GM18508 (cell line): ENCODE measurements around the gene NCKAP5.
"Not testable (repeated sequence)": the region's sequence is repeated elsewhere in the genome, so short reads cannot be mapped to it uniquely, and the experiment has no call there.

Experiments
- ATAC-seq: cut with Tn5 transposase; IDR thresholded peaks from one replicate; pipeline ENCODE4 v1.9.1; 2021; ENCODE audit warnings: moderate number of reproducible peaks; ENCODE audit not compliant: insufficient read depth, unreplicated experiment

The NCKAP5 gene

DNA sequence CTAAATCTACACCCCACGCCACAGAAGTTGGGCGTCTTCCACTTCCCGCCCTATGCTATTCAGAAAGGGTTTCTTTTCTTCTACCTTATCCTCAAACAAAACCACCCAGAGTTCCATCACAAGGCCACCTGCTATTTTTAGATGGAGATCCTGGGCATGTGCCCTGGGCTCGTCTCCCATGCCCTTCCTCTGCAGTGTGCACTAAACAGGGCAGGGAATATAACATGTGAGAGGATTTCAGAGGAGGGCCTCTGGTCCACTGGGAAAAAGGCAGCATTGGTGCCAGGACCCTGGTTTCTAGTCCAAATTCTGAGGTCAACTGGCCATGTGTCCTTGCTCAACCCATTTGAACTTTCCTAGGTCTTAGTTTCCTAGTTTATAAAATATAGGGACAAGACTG is 320.0 kb downstream of the NCKAP5 start:
- no peak for ATAC-seq

DNA sequence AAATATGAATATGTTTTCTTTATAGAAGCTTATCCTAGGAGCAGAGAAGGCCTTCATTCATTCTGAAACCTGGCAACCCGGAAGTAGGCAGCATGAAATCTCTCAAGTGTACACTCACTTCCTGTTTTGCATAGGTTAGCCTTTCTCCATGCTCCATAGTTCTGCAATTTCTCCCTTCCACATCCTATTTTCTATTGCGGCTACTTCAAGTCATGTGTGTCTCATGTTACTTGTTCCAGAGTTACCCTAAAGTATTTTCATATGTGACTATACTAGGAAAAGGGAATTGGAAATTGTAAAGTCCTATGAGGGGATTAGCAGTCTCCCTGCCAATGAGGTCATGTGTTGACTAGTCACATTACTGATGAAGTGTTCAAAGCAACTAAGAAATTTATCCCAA is 320.6 kb downstream of the NCKAP5 start:
- ATAC-seq, result no peak

DNA sequence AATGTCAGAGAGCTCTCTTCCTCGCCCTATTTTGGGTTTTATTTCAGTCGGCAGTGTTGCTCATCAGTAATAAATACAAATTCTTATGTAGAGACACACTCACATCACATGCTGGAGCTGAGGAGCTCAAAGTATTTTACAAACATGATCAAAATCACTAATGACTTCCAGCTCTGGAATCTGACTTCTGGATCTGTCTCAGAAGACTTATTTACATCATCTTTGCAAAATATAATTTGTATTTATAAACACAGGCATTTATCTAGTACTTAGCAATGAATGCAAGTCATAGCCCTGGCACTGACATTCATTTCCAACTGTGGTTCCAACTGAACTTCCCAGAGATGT is 327.1 kb downstream of the NCKAP5 start:
- ATAC-seq, result no peak

DNA sequence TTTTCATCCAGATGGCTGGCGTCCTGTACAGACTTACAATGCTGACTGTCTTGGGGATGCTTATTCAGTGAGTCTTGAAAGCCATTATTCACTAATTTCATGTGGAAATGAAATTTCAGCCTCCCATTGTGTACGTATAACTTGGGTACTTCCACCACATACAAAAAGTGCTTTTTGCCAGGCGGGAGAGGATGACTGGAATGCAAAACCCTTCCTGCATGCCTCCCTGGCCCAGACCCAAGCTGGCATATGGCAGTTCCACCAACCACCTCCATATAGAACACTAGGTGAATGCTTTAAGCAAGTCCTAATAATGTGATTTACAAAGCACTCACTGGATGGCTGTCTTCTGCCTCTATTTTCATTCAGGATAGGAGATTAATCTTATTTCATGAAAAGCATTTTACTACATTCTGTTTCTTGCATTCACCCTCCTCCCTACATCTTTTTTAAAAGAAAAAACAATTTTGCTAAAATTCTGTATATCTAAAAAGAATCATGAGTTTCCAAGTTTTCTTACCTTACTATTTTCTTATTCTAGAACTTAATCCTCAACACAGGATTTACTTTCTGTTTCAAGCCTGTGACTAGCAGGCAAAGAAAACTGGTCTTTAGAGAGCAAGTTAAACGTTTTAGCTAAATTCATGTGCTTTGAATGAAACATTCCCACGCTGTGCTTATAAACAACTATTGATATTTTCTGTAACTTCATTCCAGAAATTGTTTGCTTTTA is 327.6 kb downstream of the NCKAP5 start:
- ATAC-seq, result no peak

DNA sequence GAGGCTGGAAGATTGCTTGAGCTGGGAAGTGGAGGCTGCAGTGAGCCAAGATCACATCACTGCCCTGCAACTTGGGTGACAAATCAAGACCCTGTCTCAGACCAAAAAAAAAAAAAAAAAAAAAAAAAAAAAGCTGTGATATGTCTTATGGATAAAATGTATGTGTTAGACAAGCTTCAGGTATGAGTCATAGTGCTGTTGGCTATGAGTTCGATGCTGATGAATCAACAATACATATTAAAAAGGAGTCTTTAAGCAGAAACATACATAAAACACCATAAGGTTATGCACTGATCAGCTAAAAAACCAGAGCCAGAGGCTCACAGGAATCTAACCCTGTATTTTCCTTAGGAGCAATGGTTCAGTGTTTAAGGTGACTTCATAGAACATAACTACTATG is 332.3 kb downstream of the NCKAP5 start:
- ATAC-seq, result no peak

DNA sequence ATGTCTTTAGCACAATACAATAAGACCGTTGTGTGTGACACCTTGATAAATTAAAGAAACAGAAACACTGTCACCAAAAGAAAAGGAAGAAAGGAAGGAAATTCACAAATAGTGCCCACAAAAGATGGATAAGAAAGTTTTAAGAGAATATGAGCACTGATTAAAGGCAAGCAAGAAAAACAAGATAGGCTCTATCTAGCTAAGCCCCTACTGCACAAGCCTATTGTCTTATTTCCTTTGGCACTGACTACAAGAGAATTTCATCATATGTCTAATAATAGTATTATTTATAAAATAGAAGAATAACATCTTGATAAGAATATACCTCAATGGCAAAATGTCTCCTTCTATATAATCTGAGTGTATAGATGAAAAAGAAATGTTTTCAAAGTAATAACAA is 335.7 kb downstream of the NCKAP5 start:
- ATAC-seq, result no peak

DNA sequence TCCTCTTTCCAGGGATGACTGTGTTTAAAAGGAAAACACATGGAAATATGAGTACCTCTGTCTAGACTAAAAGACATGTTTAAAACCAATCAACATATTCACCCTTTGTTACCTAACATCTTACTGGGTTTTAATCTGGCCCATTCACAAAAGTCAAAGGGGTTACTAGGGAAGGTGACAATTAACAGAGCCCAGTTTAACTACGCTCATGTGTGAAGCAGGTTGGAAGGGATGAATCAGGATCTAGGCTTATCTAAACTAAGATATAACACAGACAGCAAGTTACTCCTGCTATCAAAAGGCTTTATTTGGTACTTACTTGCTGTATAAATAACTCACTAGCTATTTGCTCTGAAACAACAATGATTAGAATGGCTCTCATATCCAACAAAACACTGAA is 337.0 kb downstream of the NCKAP5 start:
- no peak for ATAC-seq

DNA sequence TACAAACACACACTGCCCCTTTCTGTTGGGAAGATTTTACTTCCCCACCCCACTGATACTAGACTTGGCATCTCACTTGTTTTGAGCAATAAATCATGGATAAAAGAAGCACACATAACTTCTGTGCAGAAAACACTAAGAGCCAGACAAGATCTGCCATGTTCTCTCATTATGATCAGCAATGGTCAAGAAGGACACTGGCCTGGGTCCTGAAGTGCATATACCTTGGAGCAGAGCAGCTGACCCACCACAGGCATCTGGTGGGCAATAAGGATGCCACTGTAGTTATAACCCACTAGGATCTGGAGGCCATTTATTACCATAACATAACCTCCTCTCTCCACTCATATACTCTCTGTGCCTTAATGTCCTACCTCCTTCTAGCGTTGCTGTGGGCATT is 338.3 kb downstream of the NCKAP5 start:
- no peak for ATAC-seq

DNA sequence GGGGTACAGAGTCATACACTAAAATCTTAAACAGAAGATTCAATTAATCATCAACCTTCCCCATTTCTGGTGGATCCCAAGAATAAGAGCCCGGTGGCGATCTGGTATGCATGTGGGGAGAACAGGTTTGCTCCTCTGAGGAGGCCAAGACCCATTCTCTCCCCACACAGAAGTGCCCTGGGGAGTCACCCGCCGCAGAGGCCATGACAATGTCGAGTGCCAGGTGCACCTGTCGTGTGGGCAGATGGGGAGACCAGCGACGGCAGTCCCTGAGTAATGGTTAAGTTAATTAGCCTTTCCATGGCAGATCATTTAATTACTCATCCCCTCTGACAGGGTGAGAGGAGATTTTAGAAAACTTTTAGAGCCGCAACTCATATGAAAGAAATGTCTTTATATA is 345.0 kb downstream of the NCKAP5 start:
- no peak for ATAC-seq

DNA sequence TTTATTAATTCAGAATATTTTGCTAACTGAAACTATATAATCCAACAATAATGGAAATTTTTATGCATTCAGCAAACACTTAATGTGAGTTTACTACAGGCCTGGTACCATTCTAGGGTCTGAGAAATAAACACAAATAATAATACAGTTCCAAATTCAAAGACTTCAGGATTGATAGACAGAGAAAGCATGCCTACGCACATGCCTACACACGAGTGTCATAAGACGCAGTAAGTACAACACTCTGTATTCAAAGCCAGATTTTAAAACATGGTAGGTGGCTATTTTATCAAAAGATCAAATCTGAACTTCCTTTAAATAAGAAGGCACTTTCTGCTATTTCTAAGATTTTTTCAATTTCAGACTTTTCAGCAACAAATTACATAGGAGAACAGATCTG is 346.9 kb downstream of the NCKAP5 start:
- ATAC-seq, result no peak

DNA sequence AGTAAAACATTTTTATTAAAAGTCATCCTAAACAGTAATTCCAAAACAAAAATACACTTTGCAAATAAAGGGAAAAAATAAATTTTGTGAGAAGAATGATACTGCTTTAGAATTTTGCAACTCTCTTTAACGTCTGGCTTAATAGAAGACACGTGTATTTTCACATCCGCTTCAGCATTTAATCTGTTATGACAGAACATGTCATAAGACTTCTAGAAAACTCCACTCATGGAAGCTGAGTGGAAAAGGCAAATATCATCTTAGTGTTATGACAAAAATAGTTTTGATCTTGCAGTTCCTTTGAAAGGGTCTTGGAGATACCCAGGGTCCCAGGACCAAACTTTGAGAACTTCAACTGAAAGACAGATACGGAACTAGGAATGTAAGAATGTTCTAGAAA is 350.1 kb downstream of the NCKAP5 start:
- no peak for ATAC-seq

DNA sequence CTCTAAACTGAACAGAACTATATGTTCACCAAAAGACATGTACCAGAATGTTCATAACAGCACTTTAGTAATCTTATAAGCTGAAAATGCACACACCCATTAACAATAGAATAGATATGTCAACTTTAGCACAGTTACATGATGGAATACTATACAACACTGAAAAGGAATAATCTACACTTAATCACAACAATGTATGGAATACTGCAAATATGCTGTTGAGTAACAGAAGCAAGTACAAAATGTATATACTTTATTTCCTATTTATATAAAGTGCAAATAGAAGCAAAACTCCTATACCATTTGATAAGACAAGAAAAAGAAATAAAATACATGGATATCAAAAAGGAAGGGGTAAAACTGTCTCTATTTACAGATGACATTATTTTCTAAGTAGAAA is 352.8 kb downstream of the NCKAP5 start:
- ATAC-seq, result no peak

DNA sequence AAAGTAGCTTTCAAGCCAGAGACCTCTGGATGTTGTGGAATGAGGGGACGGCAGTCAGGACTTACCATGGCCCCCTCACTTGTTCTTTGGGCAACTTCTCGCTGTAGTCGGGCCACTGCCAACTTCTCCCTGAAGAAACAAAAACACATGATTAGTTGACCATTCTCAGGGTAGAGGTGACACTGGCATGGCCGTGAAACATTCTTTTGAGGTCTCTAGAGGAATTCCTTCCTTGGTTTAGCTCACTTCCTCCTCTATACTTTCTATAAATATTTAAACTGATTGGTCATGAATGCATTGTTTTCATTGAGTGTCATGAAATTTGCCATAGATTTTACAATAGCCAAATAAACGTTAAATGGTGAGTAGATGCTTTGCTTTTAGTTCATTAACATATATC is 354.6 kb downstream of the NCKAP5 start:
- ATAC-seq, result no peak

DNA sequence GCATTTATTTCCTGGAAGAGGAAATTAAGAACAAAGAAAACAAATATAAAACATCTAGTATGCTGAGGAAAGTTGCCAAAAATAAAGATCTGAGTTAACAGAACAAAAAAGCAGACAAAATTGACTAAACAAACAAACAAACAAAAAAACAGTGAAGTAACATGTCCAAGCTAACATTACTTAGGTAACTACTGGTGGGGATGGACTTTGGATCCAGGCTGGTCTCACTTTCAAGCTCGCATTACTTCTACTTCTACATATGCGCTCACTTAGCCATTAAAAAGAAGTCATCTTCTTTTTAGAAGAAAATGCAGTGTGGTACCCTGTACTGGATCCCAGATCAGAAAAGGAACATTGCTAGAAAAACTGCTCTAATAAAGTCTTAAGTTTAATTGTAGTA is 358.9 kb downstream of the NCKAP5 start:
- ATAC-seq, result no peak

DNA sequence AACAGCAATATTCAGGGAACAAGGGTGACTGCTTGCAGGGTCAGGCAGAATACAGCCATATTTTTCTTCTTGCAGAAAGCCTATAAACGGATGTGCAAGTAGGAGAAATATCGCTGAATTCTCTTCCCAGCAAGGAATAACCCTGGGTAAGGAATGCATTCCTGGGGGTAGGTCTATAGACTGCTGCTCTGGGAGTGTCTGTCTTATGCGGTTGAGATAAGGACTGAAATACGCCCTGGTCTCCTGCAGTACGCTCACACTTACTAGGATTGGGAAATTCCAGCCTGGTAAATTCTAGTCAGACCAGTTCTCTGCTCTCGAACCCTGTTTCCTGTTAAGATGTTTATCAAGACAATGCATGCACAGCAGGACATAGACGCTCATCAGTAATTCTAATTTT is 361.6 kb downstream of the NCKAP5 start:
- ATAC-seq, result not testable (repeated sequence)

DNA sequence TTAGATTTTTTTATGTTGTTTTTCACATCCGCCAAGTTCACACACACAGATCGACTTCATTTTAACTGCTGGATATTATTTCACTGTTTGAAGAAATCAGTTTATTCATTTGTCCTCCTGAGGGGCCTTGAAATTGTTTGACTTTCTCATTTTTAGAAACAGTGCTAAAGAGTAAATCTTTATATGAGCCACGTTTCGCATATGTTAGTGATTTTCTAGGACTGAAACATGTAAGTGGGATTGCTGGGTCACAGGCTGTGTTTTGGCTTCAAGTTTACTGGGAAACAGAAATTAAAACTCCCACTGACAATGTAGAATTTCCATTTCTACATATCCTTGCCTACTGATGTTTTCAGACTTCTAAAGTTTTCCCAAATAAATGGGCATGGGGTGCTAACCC is 363.8 kb downstream of the NCKAP5 start:
- no peak for ATAC-seq

DNA sequence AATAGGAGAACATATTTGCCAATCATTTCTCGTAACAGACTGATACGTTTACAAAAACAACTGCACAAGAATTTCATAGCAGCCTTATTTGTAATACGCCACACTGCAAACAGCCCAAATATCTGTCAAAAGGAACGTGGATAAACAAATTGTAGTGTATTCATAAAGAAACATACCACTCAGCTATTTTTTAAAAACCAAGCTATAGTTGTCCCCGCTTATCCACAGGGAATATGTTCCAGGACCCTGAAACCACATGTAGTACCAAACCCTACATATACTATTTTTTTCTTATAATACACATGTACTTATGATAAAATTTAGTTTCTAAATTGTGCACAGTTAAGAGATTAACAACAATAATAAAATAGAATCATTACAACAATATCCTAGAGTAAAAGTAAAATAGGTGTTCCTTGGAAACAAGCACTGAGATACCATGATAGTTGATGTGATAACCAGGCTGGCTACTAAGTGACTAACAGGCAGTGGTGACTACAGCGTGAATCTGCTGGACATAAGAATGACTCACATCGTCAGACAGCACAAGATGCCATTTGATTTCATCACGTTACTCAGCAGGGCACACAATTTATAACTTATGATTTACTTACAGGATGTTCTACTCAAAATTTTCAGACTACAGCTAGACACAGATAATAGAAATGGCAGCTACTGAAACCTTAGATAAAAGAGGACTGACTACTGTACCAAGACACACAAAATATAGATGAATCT is 367.4 kb downstream of the NCKAP5 start:
- ATAC-seq, result no peak

DNA sequence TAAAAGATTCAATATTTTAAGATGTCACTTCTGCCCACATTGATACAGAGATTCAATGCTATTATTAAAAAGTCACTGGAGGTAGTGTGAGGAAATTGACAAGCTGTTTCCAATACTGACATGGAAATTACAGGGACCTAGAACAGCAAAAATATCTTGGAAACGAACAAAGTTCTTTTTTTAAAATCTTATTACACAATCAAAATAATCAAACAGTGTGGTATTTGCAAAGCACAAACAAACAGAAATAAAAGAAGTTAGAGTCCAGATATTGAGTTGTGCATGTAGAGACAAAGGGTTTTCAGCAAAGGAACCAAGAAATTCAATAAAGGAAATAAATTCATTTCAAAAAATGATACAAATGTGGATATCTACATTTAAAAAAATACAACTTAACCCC is 369.6 kb downstream of the NCKAP5 start:
- ATAC-seq, result no peak

DNA sequence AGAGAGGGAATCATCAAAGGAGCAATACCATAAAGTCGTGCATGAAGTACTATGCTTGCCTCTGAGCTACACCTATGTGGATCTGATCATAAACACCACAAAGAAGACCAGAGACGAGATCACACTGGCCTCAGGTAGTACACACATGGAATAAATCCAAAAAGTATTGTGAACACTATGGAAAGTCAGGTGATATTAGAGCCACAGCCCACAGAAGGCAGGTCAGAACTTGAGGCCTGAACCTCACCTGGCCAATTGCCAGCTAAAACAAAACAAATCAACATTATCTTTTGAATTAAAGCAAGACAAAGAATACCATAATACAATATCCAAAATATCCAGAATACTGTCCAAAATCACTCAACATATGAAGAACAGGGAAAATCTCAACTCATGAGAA is 371.1 kb downstream of the NCKAP5 start:
- no peak for ATAC-seq

DNA sequence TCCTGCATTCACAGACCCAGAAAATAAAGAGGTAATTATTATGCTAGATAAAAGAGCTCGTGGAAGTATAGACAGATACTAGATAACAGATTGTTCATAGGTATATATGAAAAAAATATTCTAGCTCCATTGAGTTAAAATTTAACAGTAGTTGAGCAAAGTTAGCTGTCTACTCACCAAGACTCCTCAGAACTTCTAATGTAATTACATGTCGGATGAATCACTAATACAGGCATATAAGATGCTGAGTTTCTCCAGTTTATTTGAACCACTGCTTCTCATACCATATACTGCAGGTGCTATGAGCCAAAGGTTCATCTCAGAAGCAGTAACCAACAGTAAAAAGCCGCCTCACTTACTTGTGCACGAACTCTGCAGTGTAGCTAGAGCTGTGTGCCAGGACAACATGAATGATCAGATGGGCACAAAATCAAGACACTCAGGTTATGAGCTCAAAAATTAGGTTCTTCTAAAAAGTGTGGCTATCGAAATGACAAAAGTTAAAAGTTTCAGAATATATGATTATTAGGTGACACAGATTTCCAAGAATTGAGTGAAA is 373.4 kb downstream of the NCKAP5 start:
- no peak for ATAC-seq

DNA sequence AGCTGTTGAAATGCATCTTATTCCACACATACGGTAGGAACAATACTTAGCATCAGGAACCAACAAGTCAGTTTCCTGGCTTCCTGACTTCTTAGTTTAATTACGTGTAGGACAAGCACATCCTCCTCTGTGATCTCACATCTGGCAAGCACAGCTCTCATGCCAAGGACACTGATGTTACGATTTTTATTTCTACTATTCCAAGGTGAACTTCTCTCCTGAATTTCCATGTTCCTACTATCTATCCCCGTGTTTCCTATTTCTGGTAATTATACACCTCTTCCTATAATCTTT is 374.0 kb downstream of the NCKAP5 start:
- no peak for ATAC-seq
